HG03066 (cell line): Measurements from ENCODE around the gene AVPR2.

Source experiments
- ATAC-seq: cut with Tn5 transposase; IDR thresholded peaks from one replicate; pipeline ENCODE4 v1.9.1; 2021; ENCODE audit warnings: low read depth; ENCODE audit not compliant: unreplicated experiment

Gene AVPR2

DNA sequence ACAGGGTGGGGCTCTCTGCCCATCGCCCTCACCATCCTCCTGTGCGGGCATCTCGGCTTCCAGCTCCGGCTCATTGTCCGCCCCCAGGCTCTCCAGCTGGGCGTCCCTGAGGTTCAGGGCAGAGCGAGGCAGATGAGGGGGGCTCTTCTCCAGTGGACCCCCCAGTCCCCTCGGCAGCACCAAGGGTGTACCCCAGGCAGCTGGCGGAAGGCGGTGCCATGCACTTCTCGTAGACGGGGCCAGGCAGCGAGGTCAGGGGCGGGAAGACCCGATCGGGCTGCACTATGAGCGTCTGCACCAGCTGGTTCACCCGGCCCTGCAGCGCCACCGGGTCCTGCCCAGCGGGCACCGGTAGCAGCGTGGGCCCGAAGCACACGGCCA lies 5.5 kb downstream of the AVPR2 start:
- no peak for ATAC-seq

DNA sequence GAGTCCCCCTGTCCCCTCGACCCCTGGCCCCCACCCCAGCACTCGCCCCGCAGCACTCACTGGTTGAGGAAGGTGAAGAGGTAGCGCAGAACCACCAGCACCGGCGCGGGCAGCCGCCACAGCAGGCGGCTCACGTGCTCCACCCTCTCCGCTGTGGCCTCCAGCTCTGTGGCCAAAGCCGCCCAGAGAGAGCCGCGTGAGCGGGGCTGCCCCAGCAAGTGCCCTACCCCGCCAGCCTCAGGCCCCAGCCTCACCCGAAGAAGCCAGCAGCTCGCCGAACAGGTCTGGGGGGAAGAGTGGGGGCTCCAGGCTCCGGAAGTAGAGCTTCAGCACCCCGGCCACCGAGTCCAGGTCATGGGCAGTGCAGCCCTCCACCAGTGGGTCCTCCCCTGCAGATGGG lies 6.0 kb downstream of the AVPR2 start:
- no peak for ATAC-seq

DNA sequence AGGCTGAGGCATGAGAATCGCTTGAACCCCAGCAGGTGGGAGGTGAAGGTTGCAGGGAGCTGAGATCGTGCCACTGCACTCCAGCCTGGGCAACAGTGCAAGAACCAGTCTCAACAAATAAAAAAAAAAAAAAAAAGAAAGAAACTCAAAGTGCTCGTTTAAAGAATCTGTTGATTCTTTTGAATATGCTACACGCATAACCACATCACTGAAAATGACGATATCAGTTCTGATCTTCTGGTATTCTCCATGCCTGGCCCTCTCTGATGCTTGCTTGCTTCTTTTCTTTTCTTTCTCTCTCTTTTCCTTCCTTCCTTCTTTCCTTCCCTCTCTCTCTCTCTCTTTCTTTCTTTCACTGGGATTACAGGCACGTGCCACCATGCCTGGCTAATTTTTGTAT lies 7.3 kb downstream of the AVPR2 start:
- no peak for ATAC-seq

DNA sequence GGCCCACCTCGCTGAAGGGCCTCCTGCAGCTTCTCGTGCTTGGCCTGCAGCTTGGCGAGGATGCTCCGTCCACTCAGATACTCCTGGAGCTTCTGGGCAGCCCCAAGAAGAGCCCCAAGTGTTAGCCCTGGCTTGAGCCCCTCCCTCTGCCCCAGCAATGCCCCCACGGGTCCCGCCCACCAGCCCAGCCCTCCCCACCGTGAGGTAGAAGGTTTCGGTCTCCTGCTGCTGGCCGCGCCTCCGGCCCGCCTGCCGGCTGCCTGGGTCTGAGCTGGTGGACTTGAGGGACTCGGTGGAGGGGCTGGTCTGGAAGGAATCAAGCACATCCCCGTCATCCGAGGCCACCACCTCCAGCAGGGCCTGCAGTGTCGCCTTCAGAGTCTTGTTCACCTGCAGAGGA lies 8.7 kb downstream of the AVPR2 start:
- no peak for ATAC-seq

DNA sequence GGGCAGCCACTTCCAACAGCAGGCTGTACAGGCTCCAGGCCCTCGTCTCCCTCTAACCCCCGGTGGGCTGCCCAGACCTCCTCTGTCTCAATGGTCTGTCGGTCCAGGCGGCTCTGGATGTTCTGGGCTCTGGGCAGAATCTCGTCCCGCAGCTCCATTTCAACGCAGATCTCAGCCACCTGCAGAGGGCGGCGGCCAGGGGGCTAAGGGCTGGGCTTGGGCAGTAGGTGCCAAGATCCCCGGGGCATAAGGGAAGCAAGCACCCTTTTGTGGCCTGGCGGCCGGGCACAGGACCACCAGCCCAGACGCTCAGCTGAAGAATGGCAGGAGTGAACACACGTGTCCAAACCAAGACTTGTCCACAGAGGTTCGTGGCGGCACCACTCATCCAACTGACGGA lies 9.2 kb downstream of the AVPR2 start:
- ATAC-seq, result no peak

DNA sequence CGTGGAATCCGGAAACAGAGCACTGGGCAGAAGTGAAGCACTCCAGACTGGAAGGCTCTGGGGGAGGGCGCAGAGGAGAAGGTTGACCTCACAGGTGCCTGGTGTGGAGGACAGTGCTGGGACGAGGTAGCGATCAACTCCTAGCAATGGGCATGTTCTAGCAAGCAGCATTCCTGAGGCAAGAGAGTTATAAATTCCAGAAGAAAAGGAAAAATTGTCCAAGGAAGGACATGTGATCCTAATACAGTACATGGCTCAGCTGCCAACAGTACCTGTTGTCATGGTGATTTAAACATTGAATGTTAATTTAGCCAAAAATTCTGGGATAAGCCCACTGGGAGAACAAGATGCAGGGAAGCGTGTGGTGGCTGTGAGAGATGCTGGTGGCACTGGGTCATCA lies 13.4 kb downstream of the AVPR2 start:
- no peak for ATAC-seq

DNA sequence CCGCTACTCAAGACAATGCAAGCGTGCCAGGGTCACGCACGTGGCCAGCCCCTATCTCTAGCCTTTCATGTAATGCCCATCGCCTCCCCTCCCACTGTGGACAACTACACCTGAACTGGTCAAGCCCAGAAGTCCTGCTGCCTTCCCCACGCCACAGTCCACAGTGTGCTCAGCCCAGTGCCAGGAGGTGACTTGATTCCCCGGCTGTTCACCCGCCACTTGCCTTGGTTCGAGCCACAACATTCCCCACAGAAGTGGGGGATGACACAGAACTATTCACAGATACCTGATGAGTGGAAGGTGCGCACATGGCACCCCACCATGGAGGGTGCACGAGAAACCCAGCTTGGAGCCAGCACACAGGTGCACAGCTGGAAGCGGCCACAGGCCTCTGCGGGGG lies 14.8 kb downstream of the AVPR2 start:
- no peak for ATAC-seq

DNA sequence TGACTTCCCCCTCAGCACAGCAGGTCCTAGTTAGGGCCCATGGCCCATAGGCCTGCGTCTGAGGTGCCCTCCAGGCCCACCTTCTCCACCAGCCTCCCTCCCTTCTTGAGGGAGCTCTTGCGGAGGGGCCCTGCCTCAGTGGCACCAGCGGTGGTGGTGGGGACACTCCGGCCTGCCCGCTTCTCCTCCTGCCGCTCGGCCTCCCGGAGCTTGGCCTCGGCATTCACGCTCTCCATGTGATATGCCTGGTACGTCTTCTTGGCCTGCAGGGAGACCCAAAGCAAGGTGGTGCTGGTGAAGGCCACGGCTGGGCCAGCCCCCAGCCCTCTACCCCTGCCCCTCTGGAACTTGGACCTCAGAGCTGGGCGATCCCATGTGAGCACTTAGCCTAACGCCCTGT lies 16.1 kb downstream of the AVPR2 start:
- ATAC-seq, result no peak

DNA sequence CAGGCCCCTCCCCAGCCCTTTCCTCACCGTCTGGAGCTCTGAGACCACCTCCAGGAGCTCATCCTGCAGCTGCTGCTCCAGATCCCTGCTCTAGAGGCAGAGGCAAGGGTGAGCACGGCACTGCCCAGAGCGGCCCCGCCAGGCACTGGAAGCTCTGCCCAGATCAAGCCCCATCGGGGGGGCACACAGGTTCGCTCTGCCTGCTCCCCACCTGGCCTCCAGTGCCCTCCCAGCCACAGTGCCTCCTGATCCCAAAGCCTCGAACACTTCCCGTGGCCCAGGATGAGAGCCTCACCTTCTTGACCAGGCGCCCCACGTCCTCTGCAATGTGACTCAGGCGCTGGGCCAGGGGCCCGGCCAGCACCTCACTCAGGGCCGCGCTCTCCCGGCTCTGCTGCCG lies 16.6 kb downstream of the AVPR2 start:
- ATAC-seq, result no peak

DNA sequence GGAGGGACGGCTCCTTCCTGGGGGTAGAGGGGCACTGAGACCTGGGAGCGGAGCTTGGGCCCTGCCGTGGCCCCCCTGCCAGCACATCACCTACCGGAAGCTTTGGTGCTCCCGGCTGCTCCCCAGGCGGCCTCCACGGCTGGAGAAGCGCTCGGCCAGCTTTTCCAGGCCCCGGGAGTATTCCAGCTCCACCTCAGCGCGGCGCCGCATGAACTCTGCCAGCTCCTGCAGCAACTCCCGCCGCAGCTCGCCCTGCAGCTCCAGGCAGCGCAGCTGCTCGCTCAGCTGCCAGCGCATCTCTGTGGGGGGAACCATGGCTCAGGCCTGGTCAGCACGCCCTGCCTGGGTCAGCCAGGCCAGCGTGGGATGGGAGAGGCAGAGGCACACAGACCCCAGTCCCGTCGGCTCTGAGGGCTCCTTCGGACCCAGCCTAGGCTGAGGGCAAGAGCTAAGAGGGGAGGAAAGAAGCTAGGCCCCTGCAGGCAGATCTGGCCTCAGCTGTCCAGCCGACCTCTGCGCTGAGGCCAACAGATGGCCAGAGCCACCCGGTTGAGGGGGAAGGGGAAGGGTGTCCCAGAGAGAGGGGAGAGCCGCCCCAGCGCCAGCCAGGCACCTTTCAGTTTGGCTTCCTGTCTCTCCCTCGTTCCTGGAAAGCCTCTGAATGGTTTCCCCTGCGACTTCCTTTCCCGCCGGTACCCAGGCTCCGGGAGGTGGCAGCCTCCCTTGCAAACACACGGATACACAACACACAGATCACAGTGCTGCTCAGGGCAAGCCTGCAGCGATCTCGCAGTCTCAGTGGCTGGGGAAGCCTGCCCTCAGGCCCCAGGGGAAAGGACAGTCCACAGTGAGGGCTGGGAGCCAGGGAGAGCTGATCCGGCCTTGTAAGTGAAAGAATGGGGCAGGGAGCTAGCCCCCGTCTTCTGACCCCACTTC lies 17.3 kb downstream of the AVPR2 start:
- ATAC-seq, result no peak

DNA sequence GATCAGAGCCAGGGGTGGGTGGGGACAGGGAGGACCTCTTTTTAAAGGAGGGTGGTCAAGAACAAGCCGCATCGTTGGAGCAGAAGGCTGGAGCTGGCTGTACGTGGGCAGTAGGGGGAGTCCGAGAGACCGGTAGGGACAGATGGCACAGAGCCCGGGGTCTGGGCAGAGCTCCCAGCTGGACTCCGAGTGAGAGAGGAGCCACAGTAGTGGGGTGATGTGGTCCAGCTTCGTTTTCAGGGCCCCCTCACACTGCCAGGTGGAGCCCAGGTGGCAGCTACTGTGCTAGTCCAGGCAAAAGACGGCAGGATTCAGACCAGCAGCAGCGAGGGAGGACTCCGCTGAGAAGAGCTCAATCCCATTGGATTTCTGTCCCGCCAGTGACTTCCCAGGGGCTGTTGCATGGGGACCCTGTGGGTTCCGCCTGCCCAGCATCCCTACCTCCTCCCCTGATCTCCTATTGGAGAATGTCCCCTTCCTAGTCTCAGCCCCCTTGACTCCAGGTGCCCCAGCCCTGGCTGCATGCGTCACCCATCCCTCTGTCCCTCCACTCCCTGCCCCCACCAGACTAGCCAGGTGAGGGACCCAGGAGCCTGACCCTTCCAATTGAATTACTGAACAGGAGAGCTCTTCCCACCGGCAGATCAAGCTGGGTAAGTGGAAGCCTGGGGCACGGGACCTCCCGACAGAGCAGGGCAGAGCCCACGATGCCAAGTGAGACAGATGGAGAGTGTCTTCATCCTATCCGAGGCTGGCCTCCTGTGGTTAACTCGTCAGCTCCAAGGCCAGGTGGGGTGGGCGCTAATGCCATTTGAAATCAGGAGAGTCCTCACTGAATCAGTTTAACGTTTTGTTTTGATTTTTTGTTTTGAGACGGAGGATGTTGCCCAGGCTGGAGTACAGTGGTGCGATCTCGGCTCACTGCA lies 18.7 kb downstream of the AVPR2 start:
- ATAC-seq, result no peak

DNA sequence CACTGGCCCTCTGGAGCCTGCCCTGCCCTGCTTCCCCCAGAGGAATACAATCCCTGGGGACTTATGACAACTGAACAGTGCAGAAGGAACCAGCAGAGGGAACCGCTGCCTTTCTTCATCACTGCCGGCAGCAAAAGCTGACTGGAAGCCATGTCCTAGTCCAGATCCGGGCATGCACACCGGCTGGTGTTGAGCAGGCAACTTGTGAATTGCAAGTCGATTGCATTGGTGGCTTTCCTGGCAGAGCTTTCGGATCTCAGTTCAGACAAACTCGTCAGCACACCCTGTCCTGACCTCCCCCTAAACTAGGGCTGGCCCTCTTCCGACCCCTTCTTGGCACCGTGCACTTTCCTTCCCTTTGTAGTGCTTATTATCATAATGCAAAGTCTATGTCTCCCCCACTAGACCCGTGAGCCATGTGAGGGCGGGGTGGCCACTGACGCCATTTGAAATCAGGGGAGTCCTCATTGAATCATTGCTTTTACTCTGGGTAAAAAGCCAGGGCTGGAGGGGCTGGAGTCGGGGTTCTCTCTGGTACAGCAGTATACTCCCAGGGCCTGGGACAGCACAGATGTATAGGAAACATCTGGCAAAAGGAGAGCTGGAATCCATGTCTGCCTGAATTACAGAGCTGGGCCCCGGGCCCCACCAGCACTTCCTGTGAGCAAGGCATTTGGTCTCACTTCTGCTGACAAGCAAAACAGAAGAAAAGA lies 19.8 kb downstream of the AVPR2 start:
- no peak for ATAC-seq

DNA sequence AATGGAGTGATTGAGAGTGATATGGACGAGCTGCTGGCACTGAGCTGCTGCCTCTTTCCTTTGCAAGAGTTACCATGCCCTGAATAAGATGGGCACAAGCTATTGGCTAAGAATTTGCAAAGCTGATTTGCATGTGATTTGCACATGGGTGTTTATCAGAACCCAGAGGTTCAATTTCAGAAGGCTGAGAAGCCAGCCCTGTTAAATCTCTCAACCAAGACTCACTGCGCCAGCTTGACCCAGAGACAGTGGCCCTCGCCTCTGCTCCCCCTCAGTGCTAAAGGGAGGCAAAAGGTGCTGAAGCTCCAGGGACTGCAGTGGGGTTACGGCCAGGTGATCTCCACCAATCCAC lies 20.9 kb downstream of the AVPR2 start:
- ATAC-seq, result no peak

DNA sequence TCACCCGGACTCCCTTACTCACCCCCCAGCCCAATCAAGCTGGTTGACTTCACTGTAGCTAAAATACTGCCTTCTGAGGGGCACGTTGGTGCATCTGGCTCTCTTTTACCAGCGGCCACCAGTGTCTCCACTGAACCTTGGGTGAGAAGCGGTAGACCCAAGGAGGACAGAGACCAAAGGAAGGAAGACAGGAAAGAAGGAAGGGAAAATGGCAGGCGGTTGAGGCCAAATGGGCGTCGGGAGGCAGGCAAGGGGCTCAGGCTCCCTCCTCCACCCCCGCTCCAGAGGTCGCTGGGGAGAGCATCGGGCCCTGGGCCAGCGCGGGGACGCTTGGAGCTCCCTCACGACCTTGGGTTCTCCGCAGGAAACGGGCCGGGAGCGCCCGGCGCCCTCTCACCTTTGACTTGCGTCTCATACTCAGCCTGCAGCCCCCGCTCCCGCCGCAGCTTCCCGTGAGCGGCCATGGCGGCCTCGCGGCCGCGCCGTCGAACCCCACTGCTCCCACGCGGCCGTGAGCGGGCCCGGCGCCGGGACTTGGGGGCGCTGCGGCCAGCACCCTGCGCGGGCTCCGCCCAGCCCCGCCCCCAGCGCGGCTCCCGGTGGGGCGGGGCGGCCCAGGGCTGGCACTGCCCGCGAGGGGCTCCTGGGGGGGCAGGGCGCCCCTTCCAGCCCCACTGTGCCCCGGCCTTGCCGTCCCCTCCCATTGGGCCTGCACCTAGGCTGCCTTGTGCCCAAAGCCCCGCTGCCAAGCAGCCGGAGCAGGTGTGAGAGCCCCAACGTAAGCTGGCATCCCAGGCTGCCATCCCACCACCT lies 21.5 kb downstream of the AVPR2 start, which contains the start of gene ARHGAP4:
TSS of gene ARHGAP4 (minus strand) at position 526 of the 813 bp plus-strand sequence. CDS start at position 464, 62 bp downstream.
- ATAC-seq, result no peak

DNA sequence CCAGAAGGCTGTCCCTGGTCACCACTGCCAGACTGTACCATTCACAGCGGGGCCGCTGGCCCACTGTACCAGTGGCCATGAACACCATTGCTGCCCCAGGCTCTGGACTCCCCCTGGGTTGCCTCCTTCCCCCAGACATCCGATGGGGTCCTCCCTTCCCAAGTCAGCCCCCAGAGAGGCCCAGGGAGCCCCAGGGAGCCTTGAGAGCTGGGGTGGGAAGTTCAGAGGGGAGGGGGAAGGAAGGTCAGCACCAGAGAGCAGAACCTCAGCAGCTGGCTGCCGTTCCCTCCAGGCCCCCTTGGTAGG lies 22.0 kb downstream of the AVPR2 start:
- ATAC-seq, result no peak

DNA sequence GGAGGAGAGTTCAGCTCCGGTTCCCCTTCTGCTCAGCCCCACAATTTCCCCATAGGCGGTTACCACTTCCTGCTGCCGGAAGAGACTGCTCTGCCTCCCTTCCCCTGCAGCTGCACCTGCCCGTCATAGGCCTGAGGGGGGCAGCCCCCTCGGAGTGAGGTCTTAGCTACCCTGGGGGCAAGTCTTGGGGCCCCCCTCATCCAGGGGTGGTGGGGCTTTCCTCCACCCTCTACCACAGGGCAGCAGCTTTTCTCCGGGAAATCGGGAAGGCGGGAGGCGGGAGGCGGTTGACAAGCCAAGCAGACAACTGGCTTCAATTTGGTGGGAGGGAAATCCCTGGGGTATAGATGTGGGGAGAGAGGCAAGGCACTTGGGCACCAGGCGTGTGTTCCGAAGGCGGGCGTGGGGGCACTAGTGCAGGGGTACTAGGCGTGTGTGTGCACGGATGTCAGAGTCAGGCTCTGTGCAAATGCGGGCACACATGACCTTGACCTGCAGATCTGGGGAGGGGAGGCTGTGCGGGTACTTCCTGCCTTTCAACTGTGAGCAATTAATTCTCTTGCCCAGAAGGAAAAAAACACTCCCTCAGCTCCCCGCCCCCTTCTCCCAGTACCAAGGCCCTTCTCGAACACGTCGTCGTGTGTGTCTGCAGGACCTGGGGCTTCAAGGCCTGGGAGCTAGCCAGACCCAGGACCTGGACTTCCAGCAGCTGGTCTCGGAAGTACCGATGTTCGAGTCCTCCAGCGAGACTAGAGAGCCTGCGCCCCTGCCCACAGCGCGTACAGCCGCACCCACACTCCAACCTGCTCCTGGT lies 22.6 kb downstream of the AVPR2 start:
- ATAC-seq, result peak; percentile 43

DNA sequence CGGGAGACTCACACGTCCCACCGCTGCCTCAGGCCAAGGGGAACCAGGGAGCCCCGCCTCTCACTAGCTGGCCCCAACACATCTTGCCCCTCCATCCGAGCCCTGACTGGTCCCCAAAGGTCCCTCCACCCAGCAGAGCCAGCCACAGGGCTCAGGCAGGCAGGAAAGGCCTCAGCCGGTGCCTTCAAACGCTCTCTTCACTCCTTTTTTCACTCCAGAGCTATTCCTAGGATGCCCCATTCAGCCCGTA lies 23.1 kb downstream of the AVPR2 start:
- ATAC-seq, result no peak

DNA sequence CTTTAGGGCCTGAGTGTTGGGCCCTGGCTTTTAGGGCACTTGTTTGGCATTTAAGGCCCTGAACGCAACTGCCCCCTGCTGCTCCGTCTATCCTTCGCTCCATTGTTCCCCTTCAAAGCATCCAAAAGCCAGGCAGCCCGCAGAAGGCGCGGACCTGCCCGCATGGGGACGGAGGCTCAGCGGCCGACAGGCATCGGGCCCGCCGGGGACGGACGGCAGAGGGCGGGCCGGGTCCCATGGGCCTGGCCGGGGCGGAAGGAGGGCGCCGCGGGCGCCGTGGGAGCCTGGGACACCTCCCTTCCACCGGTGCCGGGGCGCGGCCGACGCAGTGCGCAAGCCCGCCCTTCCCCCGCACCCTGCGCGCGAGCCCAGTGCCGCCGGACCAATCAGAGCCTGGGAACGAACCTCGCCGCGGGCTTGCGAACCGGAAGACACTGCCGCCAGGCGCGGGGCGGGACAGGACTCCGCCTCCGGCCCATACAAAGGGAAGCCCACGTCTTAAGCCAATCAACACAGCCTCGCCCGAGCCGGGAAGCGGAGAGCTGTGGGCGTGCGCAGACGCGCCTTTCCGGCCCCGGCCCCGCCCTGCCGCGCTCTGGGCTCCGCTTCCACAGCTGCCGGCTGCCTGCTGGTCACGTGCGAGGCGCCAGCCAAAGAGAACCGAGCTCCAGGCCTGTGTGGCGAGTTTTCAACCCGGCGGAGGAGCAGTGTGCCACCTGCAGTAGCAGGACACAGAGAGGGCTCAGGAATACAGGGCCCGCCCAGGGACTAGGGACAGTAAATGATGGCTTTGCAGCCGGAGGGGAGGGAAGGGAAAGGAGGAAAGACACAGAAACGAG lies 23.7 kb downstream of the AVPR2 start:
- ATAC-seq, result peak; percentile 61

DNA sequence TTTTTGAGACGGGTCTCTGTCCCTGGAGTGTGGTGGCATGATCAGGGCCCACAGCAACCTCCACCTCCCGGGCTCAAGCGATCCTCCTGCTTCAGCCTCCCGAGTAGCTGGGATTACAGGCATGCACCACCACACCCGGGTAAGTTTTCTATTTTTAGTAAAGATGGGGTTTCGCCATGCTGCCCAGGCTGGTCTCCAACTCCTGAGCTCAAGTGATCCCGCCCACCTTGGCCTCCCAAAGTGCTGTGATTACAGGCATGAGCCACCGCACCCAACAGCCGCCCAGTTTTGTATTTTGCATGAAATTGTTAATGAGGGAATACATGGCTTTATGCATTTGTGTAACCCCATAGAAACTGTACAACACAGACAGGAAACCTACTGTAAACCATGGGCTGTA lies 24.4 kb downstream of the AVPR2 start:
- no peak for ATAC-seq
